GM04504 (cell line): ENCODE measurements around the gene GSTO1.

ENCODE experiments used
- DNase-seq: peaks from one replicate; pipeline ENCODE4 v3.0.0-alpha.2; 2012; ENCODE audit warnings: low read depth

Gene GSTO1

GRCh38 chr10:104251443-104251842 lies 3.2 kb upstream of the GSTO1 start:
- DNase-seq = no peak

- DNase-seq = no peak
Observed at GRCh38 chr10:104252368-104252767, 2.3 kb upstream of the GSTO1 start.

- no peak for DNase-seq
Observed at GRCh38 chr10:104253106-104253505, 1.6 kb upstream of the GSTO1 start.

GRCh38 chr10:104253606-104254410 lies 884 bp upstream of the GSTO1 start:
- no peak for DNase-seq

- peak; percentile 64 for DNase-seq
Observed at GRCh38 chr10:104255311-104255981, 754 bp downstream of the GSTO1 start.

- DNase-seq = no peak
Observed at GRCh38 chr10:104256335-104256961, 1.8 kb downstream of the GSTO1 start.

DNA sequence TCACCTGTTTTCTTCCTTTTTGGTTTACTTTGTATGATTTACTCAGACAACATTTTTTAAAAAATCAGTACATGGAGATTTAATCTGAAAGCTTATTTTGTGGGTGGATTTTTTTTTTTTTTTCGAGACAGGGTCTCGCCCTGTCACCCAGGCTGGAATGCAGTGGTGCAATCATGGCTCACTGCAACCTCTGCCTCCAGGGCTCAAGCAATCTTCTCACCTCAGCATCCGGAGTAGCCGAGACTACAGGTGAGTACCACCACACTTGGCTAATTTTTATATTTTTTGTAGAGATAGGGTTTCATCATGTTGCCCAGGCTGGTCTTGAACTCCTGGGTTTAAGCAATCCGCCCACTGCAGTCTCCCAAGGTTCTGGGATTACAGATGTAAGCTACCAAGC lies 2.5 kb downstream of the GSTO1 start:
- DNase-seq = no peak

GRCh38 chr10:104258209-104258608 lies 3.5 kb downstream of the GSTO1 start:
- no peak for DNase-seq

GRCh38 chr10:104259456-104259855 lies 4.8 kb downstream of the GSTO1 start:
- DNase-seq = no peak

GRCh38 chr10:104259999-104260774 lies 5.5 kb downstream of the GSTO1 start:
- no peak for DNase-seq

DNA sequence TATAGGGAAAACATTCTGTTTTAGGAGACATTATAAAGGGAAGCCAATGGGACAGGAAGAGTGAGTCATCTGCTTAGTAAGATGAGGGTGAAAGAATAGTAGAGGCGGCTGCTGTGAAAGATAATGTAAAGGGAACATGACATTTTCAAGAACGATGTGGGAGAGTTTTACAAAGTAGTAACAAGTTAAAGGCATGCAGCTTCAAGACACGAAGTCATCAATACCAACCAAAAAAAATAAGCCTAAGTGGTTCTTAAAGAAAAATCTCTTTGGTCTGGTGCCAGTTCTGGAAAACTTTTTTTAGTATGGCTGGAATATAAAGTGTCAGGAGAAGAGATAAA lies 6.1 kb downstream of the GSTO1 start:
- DNase-seq = no peak

DNA sequence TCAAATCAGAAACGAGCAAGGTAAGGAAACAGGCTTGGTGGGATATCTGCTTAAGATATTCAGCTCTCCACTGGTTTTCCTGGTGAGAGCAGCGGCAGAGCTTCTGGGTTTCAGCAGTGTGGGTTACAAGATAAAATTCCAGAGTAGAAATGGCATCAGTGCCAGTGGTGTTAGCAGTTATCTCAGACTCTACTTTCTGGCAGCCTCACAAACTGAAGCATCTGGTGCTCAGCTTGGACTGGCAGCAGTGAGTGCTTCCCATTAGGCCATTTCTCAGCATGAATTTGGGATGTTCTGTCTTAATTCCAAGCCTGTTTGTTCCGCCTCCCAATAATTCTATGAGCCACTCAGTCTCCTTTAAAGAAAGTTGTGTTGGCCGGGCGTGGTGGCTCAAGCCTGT lies 7.4 kb downstream of the GSTO1 start:
- no peak for DNase-seq

DNA sequence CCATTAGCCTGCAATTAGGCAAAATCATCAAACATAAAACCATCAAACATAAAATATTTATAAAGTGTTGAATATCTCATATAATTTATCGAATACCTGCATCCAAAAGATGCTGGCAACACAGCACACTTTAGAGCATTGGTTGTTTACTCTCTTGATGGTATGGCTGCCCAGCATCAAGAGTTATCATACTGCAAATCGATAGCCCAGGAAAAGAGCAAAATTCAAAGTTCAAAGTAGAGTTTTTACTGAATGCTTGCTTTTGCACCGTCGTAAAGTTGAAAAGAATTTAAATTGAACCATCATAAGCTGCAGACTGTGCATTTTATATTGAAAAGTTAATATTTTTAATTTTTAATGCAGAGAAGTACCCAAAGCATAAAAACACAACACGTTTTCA lies 10.1 kb downstream of the GSTO1 start:
- no peak for DNase-seq

DNA sequence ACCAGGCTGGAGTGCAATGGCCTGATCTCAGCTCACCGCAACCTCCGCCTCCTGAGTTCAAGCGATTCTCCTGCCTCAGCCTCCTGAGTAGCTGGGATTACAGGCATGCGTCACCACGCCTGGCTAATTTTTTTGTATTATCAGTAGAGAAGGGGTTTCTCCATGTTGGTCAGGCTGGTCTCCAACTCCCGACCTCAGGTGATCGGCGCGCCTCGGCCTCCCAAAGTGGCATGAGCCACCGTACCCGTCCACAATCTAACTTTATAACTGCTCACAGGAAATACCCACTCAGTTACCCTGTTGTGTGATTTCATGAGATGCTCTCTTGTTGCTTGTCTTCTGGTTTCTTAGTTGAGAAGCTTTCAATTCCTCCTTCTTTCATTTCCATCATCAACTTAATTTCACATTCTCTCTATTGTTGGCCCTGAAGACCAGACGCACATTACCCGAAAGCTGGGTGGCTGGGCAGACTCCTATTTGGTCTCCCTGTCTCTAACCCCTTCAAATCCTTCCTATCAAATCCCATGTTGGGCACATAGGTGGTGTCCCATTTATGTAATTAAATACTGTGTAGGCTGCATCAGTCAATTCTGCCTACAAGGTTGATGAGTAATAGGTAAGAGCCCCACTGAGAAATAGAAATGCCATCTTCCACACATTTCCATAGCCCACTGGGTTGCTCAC lies 13.2 kb downstream of the GSTO1 start:
- DNase-seq = no peak

GRCh38 chr10:104268405-104268712 lies 13.7 kb downstream of the GSTO1 start:
- DNase-seq = no peak

DNA sequence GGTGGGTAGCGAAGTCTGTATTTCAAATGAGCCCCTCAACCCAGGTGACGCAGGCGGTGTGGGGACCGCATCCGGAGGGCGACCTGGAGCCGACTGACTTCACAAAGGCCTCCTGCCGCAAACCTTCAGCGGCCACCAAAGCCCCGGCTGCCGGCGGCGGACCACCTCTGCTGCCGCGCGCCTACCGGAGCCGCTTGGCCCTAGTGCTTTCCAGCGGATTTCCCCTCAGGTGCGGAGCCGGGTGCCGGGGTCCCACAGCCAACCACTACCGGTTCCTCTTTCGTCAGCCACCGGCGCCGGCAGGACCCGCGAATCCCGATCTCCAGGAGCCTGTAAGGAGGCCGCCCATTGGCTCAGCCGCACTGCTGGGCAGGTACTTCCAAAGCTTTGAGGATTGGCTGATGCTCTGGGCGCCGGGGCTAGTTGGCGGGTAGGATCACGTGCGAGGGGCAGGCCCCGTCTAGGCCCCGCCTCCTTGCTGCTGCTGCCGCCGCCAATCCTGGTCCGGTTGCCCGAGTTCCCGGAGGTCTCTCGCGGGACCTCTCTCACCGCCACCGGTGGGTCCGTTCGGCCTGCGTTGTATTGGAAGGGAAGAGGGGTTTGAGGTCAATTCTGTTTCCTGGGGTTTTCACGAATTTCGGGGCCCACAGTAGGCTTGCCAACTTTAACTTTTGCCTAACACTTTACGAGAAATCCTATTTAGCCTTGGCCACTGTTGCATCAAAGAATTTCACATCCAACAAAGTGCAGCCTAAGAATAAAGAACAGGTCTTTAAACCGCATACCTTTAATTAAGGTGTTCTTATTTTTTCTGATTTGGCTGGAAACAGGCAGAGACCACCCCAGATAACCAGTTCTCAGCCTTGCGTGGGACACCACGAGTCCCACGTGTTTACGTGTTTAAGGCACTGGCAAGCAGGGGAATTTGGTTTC lies 14.3 kb downstream of the GSTO1 start, which contains the start of gene GSTO2:
Gene GSTO2 (plus strand): TSS at position 472 of the 933 bp plus-strand sequence. CDS start 5,732 bp downstream, outside the sequence.
- peak; percentile 67 for DNase-seq

DNA sequence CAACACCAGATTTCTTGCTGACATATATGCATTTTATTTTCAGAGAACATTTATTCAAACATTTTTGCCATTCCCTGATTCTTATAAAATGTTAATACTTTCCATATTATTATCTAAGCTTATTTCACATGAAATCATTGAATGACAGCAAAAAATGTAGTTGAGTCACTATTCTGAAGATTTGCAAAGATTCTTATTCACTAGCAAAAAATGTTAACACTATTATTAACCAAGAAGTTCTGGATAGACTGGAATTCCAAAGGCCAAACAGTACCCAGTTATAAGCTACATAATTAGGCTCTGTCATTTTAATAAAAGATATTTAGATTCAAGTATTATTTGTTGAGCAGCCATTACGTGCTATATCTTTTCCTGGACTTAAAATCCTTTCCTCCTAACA lies 18.6 kb downstream of the GSTO1 start:
- DNase-seq = no peak

DNA sequence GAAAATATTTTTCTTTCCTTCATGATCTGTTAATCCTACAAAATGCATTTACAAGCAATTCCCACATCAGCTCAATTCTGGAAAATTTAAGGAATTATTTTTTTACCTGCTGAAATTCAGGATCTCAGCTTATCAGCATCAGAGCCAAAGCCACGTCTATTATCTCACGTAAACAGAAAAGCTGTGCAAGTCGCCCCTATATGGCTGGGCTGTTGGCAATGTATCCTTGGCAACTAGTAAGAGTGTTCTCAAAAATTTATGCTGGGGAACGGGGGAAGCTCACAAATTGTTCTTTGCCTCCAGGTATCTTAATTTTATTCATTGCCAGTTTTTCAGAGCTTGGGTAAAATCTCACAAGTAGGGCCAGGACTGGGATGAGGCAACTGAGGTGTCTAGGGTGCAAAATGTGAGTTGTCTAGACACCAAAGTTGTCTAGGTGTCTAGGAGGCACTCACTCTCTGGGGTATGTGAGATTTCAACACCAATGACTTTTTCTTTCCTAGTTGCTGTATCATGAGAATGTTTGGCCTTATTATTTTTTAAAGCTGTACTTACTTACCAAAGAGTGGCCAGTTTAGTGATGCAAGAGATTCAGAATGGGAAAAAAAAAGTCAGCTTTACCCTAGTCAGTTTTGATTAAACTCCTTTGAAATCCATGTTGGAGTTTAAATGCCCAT lies 19.3 kb downstream of the GSTO1 start:
- no peak for DNase-seq

- DNase-seq = no peak
Observed at GRCh38 chr10:104274762-104275721, 20.4 kb downstream of the GSTO1 start.
